GM18520 (cell line): ENCODE results near the gene MIPEP.

Experiments used
- ATAC-seq: cut with Tn5 transposase; IDR thresholded peaks from one replicate; pipeline ENCODE4 v1.9.1; 2021; ENCODE audit not compliant: unreplicated experiment

Gene MIPEP

DNA sequence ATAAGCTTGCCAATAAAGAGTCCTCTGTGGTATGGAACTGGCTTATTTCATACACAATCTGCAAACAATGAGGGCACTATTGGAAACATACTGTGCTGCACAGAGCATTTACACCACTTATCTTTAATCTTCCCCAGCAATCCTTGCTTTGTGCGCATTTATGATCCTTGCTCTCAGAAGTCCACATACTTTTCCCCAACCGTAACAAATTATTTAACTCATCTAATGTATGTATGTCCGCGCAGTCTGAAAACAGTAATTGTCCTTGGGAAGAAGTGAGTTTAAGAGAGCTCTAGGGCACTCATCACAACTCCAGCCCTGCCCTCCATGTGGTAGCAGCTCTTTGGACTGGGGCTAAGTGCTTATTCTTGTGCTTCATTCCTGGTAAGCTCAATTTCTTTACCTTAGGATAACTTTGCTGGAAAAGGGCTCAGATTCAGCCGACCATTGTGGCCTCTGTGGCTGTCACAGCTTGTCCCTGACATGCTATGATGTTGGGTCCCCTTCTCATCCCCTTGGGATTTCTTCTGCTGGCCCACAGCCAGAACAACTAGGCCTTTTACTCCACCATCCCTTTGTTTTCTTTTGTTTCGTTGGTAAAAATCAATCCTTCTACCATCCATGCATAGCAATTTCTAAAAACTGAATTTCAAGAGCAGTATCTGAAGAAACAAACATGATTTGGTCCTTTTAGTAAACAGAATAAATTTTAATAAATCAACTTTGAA lies 166.3 kb downstream of the MIPEP start:
- ATAC-seq: no peak

DNA sequence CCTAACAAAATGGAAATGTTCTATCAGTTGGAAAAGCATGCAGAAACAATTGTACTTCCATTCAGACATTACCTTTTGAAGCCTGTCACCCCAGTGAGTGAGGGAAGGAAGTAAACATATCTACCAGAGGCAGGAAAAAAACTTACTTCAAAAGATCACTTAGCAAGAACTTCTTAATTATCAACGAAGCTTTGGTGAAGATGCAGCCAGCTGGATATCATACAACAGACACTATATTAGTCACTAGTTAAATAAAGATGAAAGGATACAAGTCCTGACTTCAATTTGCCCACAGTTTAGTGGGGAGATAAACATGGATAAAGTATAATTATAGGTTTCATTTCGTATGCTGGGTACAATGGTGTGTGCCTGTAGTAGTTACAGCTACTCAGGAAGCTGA lies 170.2 kb downstream of the MIPEP start:
- ATAC-seq: no peak

DNA sequence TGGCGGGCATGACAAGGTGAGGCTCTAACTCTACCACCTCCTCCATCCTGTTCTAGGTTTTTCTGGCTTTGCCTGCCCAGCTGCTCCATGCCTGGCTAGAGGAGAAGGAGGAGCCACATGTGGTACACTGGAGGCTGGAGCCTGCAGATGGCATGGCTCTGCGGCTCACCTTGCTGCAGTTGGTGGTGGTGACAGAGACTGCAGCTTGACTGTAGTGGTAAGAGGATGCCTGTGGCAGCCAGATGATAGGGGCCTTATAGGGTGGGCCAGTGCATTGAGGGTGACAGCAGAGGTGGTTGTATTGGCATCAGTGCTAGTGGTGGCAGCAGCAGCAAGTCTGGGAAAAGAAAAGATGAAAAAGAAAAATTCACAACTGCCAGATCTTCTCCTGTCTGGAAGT lies 172.8 kb downstream of the MIPEP start:
- ATAC-seq: no peak

DNA sequence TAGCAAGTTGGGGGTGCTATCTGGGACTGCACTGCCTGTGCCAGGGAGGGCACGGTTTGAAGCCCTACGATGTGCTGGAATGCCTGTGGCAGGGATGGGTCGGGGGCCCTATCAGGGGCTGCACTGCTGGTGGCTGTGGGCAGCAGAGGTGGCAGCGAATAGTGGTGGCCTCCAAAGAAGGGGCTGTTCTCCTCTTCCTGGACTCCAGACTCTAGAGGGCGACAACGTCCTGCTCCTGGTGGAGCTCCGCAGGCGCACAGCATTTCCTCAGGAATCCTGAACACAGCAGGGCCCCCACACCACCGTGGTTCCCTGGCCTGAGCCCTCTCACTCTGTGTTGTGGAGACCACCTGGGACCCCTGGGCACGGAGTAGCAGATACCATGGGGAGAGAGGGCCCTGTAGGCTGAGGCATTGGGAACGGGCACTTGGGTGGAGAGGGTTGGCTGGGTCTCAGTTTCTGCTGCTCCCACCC lies 173.4 kb downstream of the MIPEP start:
- no peak for ATAC-seq

DNA sequence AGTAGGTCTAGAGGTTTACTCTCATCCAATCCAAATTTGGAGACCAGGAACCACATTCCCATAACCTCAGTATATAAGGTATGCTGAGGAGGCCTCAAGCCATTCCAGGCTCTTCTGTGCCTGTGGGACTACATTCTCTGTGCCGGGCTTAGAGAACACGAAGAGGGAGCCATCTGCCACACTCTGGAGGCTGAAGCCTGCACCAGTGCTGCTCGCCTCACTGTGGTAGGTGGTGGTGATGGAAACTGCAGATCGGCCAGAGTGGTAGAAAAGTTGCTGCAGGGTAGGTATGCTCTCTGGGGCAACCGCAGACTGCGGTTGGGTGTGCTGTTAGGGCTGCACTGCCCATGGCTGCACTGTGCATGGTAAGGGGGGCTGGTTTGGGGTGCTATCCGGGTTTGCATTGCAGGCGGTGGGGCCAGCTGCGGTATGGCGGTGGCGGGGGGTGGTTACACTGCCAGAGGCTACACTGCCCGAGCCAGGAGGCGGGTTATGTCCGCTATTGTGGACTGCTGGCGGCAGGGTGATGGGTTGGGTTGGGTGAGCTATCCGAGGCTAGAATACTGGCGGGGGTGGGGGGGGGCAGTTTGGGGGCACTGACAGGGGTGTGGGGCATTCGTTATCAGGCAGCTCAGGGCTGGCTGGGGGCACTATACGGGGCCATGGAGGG lies 174.0 kb downstream of the MIPEP start:
- no peak for ATAC-seq

DNA sequence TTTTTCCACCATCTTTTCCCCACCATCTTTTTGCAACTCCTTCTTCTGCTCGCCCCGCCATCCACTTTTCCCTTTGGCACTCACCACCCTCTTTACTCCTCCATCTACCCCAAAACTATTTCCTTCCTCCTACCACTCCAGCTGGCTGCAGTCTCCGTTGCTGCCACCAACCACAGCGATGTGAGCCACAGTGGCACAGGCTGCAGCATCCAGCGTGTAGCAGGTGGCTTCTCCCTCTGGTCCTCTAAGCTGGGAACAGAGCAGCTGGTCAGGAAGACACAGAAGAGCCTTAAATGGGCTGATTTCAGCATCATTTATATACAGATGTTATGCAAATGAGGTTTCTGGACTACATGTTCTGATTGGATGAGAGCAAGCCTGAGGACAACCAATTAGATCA lies 174.5 kb downstream of the MIPEP start:
- no peak for ATAC-seq

DNA sequence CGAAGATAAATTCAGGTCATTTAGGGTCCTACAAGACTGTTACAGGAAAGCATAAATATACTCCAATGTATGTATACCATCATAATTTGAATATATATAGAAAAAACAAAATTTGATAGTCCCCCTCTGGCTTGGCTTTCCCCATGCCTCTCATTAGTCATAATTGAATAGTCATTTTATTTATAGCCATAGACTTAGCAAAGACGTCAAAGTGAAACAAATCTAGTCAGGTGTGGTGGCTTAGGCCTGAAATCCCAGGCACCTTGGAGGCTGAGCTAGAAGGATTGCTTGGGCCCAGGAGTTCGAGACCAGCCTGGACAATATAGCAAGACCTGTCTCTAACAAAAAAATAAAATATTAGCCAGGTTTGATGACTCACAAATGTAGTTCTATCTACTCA lies 177.8 kb downstream of the MIPEP start:
- no peak for ATAC-seq

DNA sequence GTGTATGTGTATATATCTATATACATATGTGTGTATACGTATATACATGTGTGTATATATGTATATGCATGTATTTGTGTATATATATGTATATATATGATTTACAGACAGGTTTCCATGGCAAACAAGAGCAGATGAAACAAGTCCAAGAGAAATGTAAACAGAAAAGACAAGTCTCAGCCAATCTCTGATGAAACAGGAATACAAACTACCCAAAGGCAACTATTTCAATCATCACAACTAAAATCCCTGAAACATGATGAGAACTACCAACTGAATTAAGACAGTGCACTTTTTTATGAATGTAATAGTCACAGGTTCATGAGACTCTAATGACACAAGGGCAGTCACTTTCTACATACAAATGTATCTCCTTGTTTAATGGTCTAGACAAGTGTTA lies 178.8 kb downstream of the MIPEP start:
- no peak for ATAC-seq

DNA sequence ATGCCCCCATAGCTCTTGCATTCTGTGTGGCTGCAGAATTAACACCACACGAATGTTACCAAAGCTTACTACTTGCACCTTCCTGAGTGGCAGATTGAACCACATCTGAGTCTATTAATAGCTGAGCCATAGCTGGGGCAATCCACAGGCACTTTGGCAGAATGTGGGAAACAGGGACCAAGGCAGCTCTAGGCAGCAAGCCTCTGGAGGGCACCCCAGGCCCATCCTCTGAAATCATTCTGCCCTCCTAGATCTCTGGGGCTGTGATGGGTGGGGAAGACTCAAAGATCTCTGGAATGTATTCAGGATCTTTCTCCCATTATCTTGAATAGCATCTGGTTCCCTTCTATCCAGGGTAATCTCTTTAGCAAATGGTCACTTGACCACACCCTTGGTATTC lies 179.7 kb downstream of the MIPEP start:
- ATAC-seq: no peak

DNA sequence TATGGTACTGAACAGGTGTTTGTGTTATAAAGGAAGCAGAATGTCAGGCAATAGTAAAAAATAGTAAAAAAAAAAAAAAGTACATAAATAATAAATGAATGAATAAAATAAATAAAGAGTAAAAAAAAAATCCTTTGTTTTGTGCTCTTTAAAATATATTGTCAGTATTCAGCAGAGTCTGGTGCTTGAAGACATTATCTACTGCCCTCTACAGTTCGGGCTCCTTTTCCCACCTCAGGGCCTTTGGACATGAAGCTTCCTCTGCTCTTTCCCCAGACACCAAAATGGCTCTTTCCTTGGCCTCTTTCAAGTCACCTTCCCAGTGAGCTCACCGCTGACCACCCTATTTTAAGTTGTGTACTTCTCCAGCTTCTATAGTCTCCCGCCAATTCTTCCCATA lies 181.5 kb downstream of the MIPEP start:
- ATAC-seq: no peak

DNA sequence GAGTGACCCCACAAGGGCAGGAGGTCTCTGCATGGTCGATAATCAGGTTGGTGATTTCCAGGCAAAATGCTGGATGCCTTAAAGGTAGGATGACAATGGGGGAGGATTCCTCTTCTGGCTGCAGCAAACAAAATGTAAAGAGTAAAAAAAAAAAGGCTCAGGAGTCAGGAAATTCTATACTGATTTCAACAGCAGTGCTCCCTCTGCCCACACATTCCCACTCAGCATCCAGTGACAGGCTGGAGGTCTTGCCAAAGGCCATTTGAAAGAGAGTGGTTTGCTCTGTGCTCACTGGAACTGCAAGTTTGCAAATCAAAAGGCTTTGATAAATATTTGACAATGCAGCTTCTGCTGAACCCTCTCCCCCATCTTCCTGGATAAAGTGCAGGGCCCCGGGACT lies 183.6 kb downstream of the MIPEP start:
- ATAC-seq: no peak

DNA sequence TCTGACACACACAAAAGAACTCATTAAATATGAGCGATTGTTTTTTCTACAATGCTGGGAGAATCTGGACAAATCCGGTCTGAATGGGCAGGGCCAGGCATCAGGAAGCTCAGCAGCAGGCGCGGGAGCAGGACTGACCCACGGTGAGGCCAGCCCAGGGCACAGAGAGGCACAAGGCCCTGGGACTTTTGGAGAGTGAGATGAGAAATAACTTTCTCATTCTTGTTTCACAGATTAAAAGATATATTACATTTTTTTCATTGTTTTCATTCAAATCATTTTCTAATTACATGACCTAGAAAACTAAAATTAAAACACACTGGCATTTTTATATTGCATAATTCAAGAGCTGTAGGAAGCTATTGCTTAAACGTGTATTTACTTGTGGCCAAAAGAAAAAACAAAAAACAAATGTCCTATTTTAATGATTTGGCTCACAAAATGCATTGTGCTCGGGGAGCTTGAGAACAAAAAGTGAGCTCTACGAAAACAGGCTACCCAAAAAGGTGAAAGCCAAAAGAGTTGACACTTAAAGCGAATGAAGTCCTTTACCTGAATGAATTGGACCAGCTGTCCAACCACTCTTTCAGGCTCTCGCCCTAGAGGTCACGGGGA lies 185.8 kb downstream of the MIPEP start:
- ATAC-seq: no peak

DNA sequence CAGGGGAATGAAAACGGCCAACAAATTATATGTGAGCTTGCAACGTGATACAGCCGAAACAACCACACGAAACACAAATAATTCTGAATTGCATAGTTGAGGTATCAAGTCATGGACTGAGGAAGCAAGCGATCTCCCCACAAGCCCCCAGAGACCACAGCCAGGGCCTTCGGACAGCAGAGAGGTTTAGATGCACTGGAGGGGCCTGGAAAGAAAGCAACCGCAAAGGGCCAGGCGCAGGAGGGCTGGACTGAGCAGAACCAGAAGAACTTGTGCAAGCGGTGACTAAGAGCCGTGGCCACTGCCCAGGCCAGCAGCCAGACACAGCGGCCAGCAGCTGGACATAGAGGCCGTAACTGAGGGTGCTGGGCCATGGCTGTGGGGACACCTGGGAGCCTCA lies 187.6 kb downstream of the MIPEP start:
- ATAC-seq: no peak

DNA sequence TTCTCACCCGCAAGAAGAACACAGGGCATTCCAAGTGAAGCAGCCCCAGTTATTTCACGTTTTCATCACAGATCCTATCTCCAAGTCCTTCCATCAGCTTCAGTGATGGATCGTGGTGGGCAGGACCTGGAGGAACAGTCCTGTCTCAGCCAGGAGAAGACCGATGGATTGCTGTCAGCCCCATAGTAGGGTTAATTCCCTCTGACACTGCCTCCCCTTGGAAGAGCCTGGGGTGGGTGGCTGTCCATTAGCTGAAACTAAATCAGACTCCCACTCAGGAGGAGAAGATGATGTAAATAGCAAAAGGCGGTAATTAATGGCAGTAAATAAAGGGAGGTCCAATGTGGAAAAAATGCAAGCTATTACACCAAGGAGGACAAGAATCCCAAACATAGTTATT lies 188.0 kb downstream of the MIPEP start:
- ATAC-seq: no peak

DNA sequence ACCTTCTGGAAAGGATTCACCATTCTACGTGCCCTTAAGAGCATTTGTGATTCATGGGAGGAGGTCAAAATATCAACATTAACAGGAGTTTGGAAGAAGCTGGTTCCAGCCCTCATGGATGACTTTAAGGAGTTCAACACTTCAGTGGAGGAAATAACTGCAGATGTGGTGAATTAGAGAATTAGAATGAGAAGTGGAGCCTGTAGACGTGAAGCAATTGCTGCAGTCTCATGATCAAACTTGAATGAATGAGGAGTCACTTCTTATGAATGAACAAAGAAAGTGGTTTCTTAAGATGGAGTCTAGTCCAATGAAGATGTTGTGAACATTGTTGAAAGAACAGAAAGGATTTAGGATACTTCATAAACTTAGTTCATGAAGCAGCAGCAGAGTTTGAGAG lies 189.9 kb downstream of the MIPEP start:
- ATAC-seq: no peak

DNA sequence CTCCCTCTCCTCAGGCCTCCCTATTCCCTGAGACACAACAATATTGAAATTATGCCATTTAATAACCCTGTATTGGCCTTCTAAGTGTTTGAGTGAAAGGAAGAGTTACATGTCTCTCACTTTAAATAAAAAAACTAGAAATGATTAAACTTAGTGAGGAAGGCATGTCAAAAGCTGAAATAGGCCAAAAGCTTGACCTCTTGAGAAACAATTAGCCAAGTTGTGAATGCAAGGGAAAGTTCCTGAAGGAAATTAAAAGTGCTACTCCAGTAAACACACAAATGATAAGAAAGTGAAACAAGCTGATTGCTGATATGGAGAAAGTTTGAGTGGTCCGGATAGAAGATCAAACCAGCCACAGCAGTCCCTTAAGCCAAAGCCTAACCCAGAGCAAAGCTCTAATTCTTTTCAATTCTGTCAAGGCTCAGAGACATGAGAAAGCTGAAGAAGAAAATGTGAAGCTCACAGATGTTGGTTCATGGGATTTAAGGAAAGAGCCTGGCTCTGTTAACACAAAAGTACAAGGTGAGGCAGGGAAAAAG lies 191.4 kb downstream of the MIPEP start:
- ATAC-seq: no peak

DNA sequence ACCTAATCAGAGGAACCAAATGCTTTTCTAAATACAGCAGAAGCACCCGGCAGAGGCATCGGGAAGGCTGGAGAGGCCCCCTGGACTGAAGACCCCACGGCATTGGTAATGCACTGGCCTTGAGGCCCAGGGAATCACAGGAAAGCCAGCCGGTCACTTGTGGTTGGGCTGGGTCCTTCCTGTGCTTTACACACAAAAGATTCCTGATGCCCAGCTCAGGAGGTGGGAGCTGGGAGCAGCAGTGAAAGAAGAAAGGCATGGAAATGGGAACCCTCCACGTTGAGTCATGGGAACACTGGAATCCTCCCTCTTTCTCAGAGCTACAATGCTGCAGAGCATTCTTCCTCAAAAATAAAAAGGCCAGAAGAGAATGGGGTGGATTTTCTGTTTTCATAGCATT lies 192.6 kb downstream of the MIPEP start:
- ATAC-seq: no peak

DNA sequence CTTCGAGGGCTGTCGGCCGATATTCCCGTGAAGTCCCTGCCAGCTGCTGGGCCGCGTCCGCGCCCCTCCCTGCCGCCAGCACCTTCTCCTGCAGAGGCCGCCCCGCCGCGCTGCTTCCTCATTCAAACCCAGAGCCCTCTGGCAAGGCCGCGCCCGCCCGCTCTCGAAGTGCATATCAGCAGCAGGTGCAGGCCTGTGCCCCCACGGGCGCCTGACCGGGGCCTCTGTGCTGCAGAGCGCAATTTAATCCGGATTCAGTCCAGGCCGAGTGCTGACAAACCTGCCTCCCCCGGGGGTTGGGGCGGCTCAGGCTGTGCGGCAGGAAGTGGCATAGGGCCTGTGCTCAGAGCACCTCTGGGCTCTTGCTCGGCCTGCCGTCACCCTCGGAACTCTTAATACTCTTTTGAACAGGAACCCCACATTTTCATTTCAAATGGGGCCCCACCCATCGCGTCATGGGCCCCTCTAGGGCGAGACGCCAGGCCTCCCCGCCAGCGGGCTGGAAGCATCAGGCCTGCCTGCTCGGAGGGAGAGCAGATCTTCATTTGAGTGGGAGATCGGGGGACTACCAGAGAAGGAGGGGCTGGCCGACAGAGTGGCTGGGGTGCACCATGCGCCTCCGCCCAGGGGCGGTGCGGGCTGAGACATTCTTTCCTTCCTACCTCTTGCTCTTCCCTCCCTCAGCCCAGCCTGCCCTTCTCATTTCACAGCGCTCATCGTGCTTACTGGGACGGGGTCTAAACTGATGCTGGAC lies 193.3 kb downstream of the MIPEP start:
- no peak for ATAC-seq

DNA sequence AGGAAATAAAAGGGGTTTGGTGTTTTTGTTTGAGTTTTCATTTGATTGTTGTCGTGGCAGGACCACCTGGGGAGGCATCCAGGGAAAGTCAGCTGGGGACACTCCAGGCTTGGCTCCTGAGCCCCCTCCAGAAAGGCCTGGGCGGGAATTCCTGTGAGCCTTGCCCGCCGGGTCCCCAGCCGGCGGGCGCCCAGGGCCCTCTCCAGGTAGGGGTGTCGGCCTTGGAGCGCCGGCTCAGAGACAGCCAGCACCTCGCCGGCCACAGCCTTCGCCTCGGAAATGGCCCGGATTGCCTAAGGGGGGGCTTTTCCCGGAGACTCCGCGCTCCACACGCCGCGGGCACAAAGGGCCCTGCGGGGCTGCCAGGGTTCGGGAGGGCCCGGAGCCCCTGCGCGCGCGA lies 194.0 kb downstream of the MIPEP start:
- ATAC-seq: no peak

DNA sequence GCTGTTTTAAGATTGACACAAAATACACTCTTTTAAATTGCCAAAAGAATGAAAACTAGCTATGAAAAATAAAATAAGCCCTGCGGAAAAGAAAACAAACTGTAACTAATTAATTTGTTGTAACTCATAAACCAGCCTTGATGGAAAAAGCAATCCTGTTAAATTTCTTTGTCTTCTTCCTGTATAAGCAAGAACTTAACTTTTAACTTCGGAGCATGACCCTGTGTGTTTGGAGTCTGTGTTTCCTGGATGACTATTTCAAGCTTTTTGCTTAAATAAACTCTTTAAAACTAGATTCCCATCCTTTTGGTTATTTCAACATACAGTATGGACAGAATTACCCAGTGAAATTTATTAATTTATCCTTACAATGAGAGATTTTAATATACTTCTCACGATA lies 196.4 kb downstream of the MIPEP start:
- ATAC-seq: no peak

DNA sequence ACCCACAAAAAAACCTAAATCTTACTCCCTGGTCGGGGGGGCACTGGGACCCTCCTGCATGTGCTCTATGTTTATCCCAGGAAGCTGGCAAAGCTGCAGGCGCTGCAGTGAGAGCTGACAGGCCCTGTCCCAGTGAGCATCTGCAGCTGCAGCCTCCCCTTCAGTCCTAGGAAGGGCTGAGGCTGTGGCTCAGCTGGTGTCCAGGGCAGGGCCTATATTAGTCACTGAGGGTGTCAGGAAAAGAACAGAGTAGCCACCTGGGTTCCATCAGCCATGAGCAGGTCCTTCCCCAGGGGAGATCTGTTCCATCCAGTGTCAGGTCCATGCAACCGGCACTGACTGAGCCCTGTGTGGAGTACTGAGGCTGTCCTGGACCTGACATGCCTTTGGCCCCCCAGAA lies 198.5 kb downstream of the MIPEP start:
- ATAC-seq: no peak
